Hematopoietic multipotent progenitor cell treated with erythropoietin and hydrocortisone succinate and interleukin-3 and kit ligand, for 17 days (in vitro differentiated cells): ENCODE data around the gene TRIM67.
"Not testable (repeated sequence)": the region's sequence is repeated elsewhere in the genome, so short reads cannot be mapped to it uniquely, and the experiment has no call there.

ENCODE experiments used
- DNase-seq: peaks from one replicate; pipeline ENCODE4 v3.0.0-alpha.2; 2015; ENCODE audit warnings: low spot score

Gene TRIM67

DNA sequence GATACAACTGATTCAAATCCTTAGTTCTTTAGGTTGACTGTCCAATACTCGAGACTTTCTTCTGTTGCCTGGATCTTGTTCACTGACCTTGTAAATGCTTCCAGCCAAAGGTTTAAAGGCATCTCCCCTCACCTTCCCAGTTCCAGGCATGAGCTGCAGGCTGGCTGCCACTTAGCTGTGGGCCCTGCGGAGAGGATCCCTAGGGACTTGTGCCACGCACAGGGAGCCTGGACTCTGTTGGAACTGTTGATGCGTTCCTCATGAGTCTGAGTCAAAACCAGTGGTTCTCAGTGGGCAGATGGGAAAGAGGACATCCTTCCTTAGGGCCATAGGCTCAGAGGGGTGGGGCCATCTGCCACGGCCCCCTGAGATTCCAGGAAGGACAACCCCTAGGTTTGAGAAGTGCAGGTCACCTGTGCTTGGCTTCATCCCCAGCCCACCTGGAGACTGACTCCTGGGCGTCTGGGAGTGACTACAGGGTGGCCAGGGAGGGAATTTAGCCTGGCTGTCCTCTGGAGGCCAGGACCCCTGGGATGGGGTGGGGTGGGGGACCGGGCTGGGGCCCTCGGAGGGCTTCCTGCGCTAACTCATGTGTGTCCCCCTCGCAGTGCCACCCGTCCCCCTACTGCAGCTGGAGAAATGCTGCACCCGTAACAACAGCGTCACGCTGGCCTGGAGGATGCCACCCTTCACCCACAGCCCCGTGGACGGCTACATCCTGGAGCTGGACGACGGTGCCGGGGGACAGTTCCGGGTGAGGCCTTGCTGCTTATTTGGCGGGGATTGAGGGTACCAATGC, 41.6 kb downstream of the TRIM67 start:
- no peak for DNase-seq

- DNase-seq = no peak
Observed at GRCh38 chr1:231206856-231207255, 45.0 kb downstream of the TRIM67 start.

GRCh38 chr1:231207437-231207836, 45.6 kb downstream of the TRIM67 start:
- no peak for DNase-seq

GRCh38 chr1:231208980-231209379, 47.1 kb downstream of the TRIM67 start:
- no peak for DNase-seq

DNA sequence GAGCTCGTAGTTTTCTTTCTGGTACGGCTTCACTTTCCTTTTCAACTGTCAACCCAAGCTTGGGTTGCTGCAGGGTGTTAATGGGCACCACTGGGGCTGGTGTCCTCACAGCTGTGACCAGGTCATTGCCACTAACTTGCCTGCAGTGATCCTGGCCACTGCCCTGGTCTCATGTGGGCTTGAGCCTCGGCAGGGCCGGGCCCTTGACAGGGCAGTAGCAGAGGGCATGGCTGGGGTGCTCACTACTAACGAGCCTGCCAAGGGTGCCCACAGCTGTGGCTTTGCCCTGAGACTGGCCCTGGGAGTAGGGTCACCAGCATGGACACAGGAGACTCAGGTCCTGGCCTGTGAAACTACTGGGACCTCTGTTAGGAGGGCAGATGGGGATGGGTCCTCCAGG, 47.7 kb downstream of the TRIM67 start:
- no peak for DNase-seq

DNA sequence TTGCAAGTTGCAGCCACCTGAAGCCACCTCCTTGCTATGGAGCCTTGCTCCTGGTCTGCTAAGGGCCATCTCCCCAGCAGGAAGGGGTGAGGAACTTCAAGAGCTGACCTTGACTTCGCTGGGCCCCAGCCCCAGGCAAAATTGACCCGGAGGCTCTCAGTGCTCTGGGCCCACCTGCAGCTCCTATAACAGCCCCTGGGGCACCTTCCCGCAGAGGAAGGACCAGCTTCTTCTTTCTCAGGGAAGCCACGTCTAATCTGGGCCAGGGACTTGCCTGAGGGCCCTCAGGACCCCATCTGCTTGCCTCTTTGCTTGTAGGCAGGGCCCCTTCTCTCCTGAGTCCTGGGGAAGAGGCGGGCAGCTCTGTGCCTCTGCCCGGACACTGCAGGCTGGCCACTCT, 48.3 kb downstream of the TRIM67 start:
- DNase-seq = no peak

DNA sequence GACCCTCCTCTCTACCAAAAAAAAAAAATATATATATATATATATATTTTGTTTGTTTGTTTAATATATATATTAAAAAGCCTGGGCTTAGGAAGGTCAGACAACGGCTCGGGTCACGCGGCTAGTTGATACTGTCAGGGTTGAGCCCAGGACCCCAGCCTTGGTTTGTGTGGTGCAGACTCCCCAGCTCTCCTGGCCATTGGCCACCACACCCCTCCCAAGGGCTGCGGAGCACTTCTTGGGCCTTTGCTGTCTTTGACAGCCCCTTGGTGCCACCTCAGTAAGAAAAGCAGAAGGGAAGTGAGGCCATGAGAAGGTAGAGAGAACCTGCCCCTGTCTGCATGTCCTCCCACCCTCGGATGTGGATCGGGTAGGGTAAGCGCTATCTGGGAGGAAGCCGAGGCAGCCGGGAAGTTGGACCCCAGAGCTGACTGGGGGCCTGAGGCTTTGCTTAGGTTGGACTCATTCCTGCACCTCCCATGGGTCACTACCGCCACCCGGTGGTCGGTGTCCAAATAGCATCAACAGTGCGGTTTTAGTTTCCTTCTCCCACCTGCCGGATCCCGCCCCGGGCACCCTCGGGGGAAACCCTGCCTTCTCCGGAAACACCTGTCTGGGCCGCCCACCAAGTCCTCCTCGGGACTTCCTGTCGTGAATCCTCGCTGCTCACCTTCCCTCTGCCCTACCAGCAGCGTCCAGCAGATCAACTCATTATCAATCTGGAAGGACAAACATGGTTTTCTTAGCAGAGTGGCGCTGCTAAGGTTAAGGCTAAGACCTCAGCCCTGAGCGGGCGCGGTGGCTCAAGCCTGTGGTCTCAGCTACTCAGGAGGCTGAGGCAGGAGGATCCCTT, 49.4 kb downstream of the TRIM67 start:
- peak; percentile 86 for DNase-seq

DNA sequence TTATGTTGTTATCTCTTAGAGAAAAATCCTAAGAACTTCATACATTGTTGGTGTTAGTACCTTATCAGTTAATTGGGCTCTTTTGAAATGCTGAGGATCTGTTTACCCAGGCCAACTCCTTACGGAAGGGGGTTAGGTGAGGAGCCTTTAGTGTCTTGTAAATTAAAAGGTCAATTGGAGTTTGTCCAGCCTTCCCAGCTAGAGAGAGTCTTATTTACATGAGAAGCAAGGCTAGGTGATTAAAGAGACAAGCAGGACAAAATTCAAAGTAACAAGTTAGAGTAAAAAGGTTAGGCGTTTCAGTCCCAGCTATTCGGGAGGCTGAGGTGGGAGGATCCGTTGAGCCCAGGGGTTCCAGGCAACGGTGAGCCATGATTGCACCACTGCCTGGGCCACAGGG, 50.4 kb downstream of the TRIM67 start:
- DNase-seq = not testable (repeated sequence)

GRCh38 chr1:231213831-231214573, 52.1 kb downstream of the TRIM67 start:
- no peak for DNase-seq

DNA sequence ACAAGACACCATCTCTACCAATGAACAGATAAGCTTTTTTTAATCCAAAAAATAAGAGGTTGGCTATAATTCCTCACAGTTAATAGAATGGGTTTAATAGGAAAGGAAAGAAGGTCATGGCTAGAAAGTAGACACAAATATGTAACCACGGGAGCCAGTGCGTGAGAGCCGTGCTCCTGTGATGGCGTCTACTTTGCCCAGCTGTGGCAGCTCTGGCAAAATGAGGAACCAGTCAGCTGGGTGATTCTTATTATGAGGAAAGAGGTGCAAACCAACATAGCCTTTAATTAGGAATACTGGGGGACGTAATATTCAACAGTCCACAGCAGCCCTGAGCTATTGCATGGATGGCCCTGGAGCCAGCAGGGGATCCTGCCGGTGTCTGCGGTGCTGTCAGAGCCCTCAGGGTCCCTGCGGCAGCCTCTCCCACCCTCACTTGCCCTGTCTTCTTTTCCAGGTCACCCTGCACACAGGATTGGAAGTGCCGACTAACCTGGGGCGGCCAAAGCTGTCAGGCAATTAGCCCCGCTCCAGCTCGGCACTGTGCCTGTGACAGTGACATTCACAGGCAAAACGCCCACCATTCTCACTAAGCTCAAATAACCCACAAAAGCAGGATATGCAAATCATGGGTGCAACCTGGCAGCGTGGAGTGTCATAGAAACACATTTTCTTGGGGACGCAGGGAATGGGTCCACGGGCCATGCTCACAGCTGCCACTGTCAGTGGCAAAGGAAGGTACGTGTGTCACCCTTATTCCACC, 53.2 kb downstream of the TRIM67 start:
- DNase-seq = no peak

- DNase-seq = no peak
Observed at GRCh38 chr1:231215681-231216385, 54.0 kb downstream of the TRIM67 start.

DNA sequence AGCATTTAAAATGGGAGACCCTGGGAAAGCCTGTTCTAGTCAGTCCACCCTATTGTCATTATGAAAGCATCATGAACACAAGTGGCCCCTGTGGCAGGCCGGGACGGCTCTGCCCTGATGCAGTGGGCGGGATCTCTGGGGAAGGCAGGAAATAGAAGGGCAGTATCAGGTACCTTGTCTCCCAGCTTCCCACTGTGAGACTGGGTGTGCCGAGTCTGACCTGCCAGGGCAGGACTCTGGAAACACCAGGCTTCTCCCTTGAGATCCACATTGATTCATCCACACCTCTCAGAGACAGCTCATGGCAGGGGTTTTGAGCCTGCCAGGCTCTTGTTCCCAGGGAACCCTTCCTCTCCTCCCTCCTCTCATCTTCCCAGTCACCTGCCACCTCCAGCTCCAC, 54.6 kb downstream of the TRIM67 start:
- no peak for DNase-seq

DNA sequence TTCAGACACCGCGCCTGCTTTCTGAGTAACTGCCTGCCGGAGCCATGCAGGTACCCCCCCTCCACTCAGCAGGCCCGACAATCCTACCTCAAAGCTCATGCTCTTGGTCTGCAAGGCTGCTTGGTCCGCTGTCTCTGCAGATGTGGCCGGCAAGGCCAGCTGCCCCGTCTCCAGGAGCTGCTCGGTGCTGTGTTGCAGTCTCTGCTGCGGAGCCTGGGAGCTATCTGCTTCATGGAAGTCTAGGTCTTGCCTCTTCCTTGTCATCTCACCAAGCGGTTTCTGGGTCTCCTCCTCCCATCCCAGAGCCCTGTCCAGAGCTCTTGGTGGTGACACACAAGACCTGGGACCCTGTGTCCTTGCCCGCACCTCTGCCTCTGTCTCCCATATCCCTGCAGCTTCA, 55.2 kb downstream of the TRIM67 start:
- no peak for DNase-seq

DNA sequence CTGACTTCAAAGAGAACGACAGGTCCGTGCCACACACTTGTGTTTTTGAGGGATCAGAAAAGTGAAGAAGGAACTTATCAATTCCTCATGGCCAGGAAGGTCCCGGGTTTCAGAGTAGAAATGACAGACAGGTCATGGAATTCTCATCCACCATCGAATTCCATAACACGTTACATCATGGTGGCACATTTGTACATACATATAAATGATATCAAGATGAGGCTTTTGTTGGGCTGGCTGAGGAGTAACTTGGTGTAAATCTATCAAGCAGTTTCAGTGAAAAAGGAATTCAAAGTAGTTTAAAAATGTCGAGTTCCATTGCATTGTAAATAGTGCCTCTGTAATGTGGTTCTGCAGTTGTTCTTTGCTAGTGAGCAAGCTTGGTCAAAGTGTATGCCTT, 56.2 kb downstream of the TRIM67 start:
- no peak for DNase-seq

- DNase-seq = no peak
Observed at GRCh38 chr1:231219422-231220401, 57.9 kb downstream of the TRIM67 start.

- DNase-seq = no peak
Observed at GRCh38 chr1:231220801-231221200, 58.9 kb downstream of the TRIM67 start.

- no peak for DNase-seq
Observed at GRCh38 chr1:231226156-231226555, 64.3 kb downstream of the TRIM67 start.

- DNase-seq = no peak
Observed at GRCh38 chr1:231231511-231231910, 69.7 kb downstream of the TRIM67 start.

- DNase-seq = no peak
Observed at GRCh38 chr1:231232870-231233734, 71.2 kb downstream of the TRIM67 start.
